Superior temporal gyrus (tissue), 1 donor: Measurements from ENCODE around the gene CA5B.
A peak's percentile ranks its signal among the peaks of the same experiment; 100 is the strongest.
"Not testable (repeated sequence)": the region's sequence is repeated elsewhere in the genome, so short reads cannot be mapped to it uniquely, and the experiment has no call there.

Experiments
- DNase-seq: peaks from one replicate; pipeline ENCODE4 v3.0.0-alpha.2; 2016; ENCODE audit errors: extremely low spot score

CA5B gene

GRCh38 chrX:15737959-15738902, at the start of gene CA5B:
Gene CA5B, plus strand, starts transcription at chrX:15738270. Its CDS starts 11,754 bp downstream, at chrX:15750024.
- peak; percentile 50 for DNase-seq

- no peak for DNase-seq
Measured at GRCh38 chrX:15694941-15695451, 43.1 kb upstream of the CA5B start.

GRCh38 chrX:15696516-15696915, 41.6 kb upstream of the CA5B start:
- DNase-seq, result no peak

GRCh38 chrX:15702488-15703371, 35.3 kb upstream of the CA5B start:
- no peak for DNase-seq

GRCh38 chrX:15703809-15704208, 34.3 kb upstream of the CA5B start:
- DNase-seq, result not testable (repeated sequence)

- not testable (repeated sequence) for DNase-seq
Measured at GRCh38 chrX:15704273-15704672, 33.8 kb upstream of the CA5B start.

GRCh38 chrX:15714529-15714928, 23.5 kb upstream of the CA5B start:
- no peak for DNase-seq

GRCh38 chrX:15718283-15718970, 19.6 kb upstream of the CA5B start:
- no peak for DNase-seq

- no peak for DNase-seq
Measured at GRCh38 chrX:15719324-15719968, 18.6 kb upstream of the CA5B start.

- no peak for DNase-seq
Measured at GRCh38 chrX:15721911-15722310, 16.2 kb upstream of the CA5B start.

GRCh38 chrX:15723887-15724517, 14.1 kb upstream of the CA5B start:
- no peak for DNase-seq

- no peak for DNase-seq
Measured at GRCh38 chrX:15724911-15725310, 13.2 kb upstream of the CA5B start.

- not testable (repeated sequence) for DNase-seq
Measured at GRCh38 chrX:15731368-15731767, 6.7 kb upstream of the CA5B start.

- no peak for DNase-seq
Measured at GRCh38 chrX:15737190-15737958, 696 bp upstream of the CA5B start.

GRCh38 chrX:15739886-15740285, 1.8 kb downstream of the CA5B start:
- no peak for DNase-seq

GRCh38 chrX:15744181-15744867, 6.3 kb downstream of the CA5B start:
- no peak for DNase-seq

- no peak for DNase-seq
Measured at GRCh38 chrX:15745179-15745578, 7.1 kb downstream of the CA5B start.

GRCh38 chrX:15746651-15747050, 8.6 kb downstream of the CA5B start:
- DNase-seq, result not testable (repeated sequence)

- no peak for DNase-seq
Measured at GRCh38 chrX:15747626-15748173, 9.6 kb downstream of the CA5B start.
